NCI-H510A treated with DMSO at 0.1 percent for 48 hours (cell line): Measurements from ENCODE around the gene ZNF580.

Source experiments
- DNase-seq: peaks from one replicate; lab custom pipeline; 2025; lab: John Stamatoyannopoulos, UW

ZNF580 gene

DNA sequence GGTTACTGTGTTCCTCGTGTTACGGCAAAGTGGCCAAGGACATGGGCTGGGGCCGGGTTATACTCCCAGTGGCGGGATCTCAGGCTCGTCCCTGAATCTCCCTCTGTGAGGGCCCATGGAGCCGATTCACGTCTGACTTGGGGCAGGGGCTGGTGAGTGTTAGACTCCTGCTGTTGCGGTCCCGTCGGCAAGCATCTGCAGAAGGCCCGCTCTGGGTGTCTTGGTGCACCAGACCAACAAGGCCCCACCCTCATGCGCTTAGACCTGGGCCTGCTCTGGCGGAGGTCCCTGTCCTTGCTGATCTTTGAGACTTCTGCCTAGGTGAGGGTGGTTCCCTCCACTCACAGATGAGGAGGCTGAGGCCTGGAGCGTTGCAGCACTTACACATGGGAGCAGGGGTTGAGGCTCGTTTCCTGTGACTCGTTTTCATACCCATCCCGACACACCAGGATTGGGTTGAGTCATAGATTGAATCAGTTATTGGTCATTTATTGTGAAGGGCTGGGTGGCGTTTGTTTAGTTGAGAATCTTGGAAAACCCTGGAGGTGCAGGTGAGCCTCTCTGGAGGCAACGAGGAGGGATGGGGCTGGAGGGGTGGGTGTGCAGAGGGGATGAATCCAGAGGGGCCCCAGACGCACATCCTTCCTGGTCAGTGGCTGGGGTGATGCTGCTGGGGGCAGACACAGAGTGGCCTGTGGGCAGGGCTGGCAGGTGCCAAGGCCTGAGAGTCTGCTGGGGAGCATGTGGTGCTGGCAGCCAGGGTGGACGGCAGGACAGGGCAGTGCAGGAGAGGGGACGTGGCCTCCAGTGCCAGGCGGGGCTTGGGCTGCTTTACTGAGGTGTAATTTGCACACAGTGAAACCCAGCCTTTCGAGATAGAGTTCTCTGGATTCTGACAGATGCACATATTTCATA, 38.8 kb downstream of the ZNF580 start:
- DNase-seq = no peak

DNA sequence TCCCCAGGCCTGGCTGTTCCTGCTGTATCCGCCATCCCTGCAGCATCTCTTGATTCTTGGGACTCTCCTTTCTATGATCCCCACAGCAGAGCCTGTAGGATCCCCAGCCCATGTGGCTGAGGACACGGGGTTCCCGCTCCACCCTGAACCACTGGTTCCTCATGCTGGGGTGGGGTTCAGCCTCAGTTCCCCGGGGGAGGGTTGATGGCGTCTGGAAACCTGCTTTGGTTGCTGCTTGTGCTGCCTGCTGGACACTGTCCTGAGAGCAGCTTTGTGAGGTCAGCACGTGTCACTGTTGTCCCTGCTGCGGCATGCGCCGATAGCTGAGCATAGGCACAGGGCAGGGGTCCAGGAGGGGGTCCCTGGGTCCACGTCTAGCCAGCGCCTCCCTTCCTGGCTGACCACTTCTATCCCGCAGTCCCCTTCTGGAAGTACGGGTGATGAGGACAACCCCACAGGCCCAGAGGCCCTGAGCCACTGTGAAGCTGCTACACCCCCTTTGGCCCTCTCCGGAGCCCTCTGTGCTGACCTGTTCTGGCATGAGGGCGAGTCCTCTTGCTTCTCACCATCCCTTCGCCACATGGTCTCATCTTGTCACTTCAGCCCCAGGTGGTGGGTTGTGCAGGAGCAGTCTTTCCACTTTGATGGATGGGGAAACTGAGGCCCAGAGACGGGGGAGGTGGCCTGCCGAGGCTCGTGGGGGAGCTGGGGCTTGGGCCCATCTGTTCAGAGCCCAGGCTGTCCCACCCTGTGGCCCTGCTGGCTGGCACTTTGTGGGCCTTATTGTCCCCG, 39.7 kb downstream of the ZNF580 start:
- DNase-seq = no peak

- no peak for DNase-seq
These were observed 40.6 kb downstream of the ZNF580 start for GRCh38 chr19:55681131-55682092.

- no peak for DNase-seq
These were observed 42.9 kb downstream of the ZNF580 start for GRCh38 chr19:55683449-55684261.

GRCh38 chr19:55684946-55685681, 44.3 kb downstream of the ZNF580 start:
- DNase-seq = no peak

- no peak for DNase-seq
These were observed 45.0 kb downstream of the ZNF580 start for GRCh38 chr19:55685776-55686175.

- no peak for DNase-seq
These were observed 45.7 kb downstream of the ZNF580 start for GRCh38 chr19:55686311-55687050.

GRCh38 chr19:55687281-55688201, 46.7 kb downstream of the ZNF580 start:
- no peak for DNase-seq

DNA sequence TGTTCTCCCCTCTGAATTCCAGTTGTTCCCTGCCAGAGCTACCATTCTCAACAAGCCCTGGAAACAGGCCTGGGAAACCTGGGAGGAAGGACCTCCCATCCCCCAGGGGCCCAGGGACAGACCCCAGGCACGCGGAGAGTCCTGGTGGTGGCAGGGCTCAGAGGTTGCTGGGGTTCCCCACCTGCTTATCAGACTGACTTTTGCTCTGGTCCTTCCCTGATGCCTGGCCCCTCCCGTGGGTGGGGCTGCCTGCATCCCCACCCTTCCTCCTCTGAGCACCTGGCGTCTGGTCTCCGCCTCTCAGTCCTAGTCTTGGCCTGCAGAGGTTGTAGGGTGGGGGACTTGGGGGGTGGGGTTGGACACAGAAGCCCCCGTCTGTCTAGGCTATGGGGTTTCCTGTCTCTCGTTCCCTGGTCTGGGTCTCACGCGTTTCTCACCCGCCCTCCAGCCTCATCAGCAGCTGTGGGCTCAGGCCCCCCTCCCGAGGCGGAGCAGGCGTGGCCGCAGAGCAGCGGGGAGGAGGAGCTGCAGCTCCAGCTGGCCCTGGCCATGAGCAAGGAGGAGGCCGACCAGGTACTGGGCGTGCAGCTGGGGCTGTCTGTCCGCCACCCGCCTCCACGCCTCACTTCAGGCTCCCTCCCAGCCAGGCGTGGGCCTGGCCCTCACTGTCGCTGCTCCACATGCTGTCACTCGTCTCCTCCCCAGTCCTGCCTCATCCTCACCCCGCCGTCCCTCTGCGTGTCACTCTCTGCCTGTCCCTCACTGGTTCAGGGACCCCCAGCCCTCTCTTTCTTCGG, 47.8 kb downstream of the ZNF580 start:
- peak; percentile 29 for DNase-seq

GRCh38 chr19:55689411-55690108, 48.8 kb downstream of the ZNF580 start:
- DNase-seq = no peak

- no peak for DNase-seq
These were observed 49.4 kb downstream of the ZNF580 start for GRCh38 chr19:55690109-55690768.

DNA sequence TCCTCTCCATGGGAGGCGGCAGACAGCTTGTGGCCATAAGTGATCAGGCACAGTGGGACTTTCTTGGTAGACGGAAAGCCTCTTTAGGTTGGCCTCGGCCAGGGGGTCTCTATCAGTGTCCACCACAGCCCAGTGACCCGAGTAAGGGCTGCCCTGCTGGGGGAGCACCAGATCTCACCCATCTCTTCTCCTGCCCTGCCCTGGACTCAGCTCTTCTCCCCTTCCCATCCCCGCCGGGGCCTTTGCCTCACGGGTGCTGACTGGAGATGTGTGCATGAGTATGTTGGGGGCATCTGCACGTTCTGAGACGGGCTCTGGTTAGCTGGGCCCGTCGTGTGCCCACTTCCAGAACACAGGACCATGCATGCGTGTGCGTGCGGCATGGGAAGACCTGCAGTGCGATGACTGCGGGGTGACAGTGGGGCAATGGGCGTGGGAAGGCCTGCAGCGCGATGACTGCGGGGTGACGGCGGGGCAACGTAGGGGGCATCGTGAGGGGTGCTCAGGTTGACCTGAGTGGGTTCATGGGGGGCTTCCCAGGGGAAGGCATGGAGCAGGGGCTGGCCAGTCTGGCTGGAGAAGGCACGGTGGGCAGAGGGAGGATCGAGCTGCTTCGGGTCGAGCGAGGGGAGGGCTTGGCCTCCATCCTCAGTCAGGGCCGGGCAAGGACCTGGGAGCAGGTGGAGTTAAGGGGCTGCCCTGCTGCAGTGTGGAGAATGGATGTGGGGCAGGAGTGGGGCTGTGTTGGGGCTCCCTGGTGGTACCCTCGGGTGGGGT, 50.2 kb downstream of the ZNF580 start:
- DNase-seq = no peak

DNA sequence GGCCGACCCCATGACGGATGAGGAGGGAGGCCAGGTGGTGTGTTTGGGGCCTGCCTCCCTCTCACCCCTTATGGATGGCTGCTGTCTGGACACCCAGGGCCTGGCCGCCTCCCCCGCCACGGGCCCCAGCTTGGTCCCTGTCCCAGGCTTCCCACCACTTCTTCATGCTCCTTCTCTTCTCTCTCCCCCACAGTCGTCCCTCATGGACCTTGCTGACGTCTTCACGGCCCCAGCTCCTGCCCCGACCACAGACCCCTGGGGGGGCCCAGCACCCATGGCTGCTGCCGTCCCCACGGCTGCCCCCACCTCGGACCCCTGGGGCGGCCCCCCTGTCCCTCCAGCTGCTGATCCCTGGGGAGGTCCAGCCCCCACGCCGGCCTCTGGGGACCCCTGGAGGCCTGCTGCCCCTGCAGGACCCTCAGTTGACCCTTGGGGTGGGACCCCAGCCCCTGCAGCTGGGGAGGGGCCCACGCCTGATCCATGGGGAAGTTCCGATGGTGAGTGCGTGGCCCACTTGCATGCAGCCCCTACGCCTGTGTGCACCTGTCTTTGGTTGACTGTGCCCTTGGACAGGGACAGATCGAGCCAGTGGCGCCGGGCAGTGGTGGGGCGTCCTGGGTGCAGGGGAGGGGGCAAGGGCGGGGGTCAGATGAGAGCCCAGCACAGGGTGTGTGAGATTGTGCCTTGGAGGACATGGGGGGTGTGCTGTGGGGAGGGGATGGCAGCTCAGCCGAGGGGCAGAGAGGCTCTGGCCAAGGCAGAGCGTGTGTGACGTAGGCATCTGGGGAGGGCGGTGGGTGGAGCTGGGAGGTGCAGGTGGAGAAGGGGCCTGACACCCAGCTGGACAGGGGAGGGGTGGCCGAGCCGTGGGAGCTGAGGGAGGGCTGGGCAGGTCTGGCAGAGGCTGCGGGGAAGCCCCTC, 51.0 kb downstream of the ZNF580 start:
- DNase-seq = no peak

DNA sequence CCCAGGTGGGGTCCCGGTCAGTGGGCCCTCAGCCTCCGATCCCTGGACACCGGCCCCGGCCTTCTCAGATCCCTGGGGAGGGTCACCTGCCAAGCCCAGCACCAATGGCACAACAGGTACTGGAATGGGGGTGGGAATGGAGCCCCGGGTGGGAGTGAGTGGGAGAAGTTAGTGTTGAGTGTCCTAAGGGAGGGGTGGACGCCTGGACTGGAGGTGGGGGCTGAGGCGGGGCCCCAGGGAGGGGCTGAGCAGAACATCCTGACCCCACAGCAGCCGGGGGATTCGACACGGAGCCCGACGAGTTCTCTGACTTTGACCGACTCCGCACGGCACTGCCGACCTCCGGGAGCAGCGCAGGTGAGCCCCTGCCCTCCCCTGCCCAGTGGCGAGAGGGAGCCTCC, 51.9 kb downstream of the ZNF580 start:
- DNase-seq = no peak
